ENCODE data around the gene ERGIC1.

ERGIC1 gene

DNA sequence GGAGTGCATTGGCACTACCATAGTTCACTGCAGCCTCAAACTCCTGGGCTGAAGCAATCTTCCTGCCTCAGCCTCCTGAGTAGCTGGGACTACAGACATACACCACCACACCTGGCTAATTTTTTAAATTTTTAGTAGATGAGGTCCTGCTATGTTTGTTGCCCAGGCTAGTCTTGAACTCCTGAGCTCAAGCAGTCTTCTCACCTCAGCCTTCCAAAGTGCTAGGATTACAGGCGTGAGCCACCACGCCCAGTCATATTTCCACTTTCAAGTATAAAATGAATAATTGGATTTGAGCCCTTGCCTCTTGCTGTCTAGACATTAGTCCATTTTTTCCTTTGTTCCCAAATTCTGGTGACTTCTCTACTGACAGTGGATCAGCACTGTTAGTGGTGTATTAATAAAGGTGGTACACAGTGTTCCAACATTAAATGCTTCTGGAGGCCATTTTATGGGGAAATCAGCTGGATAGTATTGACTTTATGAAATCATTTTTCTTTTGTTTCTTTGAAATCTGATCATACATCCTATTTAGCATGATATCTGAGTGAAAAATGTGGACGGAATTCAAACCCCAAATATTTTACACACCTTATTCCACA is 165.4 kb downstream of the ERGIC1 start:
- H3K4me3 ChIP-seq (ENCODE audit: low read depth, low read length), result no peak overlapping the region
- TF ChIP-seq, protein P1, sequence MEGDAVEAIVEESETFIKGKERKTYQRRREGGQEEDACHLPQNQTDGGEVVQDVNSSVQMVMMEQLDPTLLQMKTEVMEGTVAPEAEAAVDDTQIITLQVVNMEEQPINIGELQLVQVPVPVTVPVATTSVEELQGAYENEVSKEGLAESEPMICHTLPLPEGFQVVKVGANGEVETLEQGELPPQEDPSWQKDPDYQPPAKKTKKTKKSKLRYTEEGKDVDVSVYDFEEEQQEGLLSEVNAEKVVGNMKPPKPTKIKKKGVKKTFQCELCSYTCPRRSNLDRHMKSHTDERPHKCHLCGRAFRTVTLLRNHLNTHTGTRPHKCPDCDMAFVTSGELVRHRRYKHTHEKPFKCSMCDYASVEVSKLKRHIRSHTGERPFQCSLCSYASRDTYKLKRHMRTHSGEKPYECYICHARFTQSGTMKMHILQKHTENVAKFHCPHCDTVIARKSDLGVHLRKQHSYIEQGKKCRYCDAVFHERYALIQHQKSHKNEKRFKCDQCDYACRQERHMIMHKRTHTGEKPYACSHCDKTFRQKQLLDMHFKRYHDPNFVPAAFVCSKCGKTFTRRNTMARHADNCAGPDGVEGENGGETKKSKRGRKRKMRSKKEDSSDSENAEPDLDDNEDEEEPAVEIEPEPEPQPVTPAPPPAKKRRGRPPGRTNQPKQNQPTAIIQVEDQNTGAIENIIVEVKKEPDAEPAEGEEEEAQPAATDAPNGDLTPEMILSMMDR (IDR thresholded peaks at IDR 0.05; ENCODE audit: low read depth, low read length), result no peak
- no peak for DNase-seq (ENCODE audit: low read depth, low spot score)
- in situ Hi-C loops (cut with HindIII; ENCODE audit: low sequenced_read_pairs), result no loop called here

DNA sequence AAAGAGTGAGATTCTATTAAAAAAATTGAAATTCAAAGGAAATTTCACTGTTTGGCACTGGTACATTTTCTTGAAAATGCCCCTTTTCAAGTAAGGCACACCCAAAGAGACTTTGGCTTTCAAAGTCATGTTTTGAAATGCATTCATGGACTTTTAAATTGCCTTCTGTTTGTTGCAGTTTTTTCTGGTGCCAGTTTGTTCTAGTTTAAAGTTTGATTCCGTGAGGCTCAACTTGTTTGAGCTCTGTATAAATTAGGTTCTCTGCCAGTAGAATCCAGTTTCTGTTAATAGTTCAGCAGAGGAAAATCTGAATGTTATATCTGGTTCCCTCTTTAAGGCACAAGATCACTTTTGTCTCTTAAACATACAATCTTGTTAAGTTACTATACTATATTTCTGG is 165.9 kb downstream of the ERGIC1 start:
- no peak overlapping the region for H3K4me3 ChIP-seq (ENCODE audit: low read depth, low read length)
- DNase-seq (ENCODE audit: low read depth, low spot score), result no peak
- in situ Hi-C loops (cut with HindIII; ENCODE audit: low sequenced_read_pairs), result no loop called here
- TF ChIP-seq, protein P1 (IDR thresholded peaks at IDR 0.05; ENCODE audit: low read depth, low read length), result no peak

GRCh38 chr5:173001229-173001841 is 167.3 kb downstream of the ERGIC1 start:
- no peak overlapping the region for H3K4me3 ChIP-seq (ENCODE audit: low read depth, low read length)
- TF ChIP-seq, protein P1 (IDR thresholded peaks at IDR 0.05; ENCODE audit: low read depth, low read length), result no peak
- in situ Hi-C loops (cut with HindIII; ENCODE audit: low sequenced_read_pairs), result no loop called here
- DNase-seq (ENCODE audit: low read depth, low spot score), result no peak
